Immature natural killer cell (primary cell): Measurements from ENCODE around the gene MINDY3. TPM values are rescaled to one million over a fixed set of nuclear protein-coding genes. Genes with fewer than 3 reads are reported as not detected.
"Not testable (repeated sequence)": the region's sequence is repeated elsewhere in the genome, so short reads cannot be mapped to it uniquely, and the experiment has no call there.

ENCODE experiments used
- DNase-seq, 3 donors: peaks; one replicate each; pipeline ENCODE4 v3.0.0; 2022; ENCODE audit warnings: mixed read lengths in 1 of 3
- H3K27ac Mint-ChIP-seq, 6 donors: one replicate each; pipeline ENCODE4 v1.8.0; 2020; ENCODE audit warnings: mixed read lengths in 6 of 6, mild to moderate bottlenecking in 5 of 6, inconsistent platforms in 4 of 6, moderate library complexity in 3 of 6
- H3K27me3 Mint-ChIP-seq, 3 donors: one replicate each; pipeline ENCODE4 v1.8.0; 2020 to 2021; ENCODE audit warnings: low read depth in 3 of 3, mild to moderate bottlenecking in 3 of 3, mixed read lengths in 3 of 3, moderate library complexity in 3 of 3, inconsistent platforms in 1 of 3
- H3K36me3 Mint-ChIP-seq, 3 donors: one replicate each; pipeline ENCODE4 v1.8.0; 2020; ENCODE audit warnings: mixed read lengths in 3 of 3, inconsistent platforms in 2 of 3, mild to moderate bottlenecking in 2 of 3
- H3K4me1 Mint-ChIP-seq, 2 donors: one replicate each; pipeline ENCODE4 v1.8.0; 2020; ENCODE audit warnings: inconsistent platforms in 2 of 2, mild to moderate bottlenecking in 2 of 2, mixed read lengths in 2 of 2, moderate library complexity in 1 of 2
- H3K4me3 Mint-ChIP-seq, 5 donors: one replicate each; pipeline ENCODE4 v1.8.0; 2020; ENCODE audit warnings: mild to moderate bottlenecking in 5 of 5, mixed read lengths in 5 of 5, inconsistent platforms in 3 of 5, moderate library complexity in 3 of 5
- H3K9me3 Mint-ChIP-seq, 6 donors: one replicate each; pipeline ENCODE4 v1.8.0; 2020; ENCODE audit warnings: mild to moderate bottlenecking in 6 of 6, mixed read lengths in 6 of 6, inconsistent platforms in 4 of 6, moderate library complexity in 3 of 6
- polyA plus RNA-seq, 3 donors: library from polyadenylated mRNA; unstranded; fragments of 300-500 nt; fragmentation: Illumina TruSeq; gene quantifications; one replicate each; pipeline ENCODE4 v1.2.3, GENCODE V29; 2021

Gene MINDY3
- polyA plus RNA-seq, 3 donors from 2014 or later = 1.7 to 6.6 (median 5.0) TPM

GRCh38 chr10:15774534-15774933, 85.8 kb downstream of the MINDY3 start:
- not testable (repeated sequence) for H3K9me3 Mint-ChIP-seq, H3K27me3 Mint-ChIP-seq, H3K27ac Mint-ChIP-seq, DNase-seq, H3K4me3 Mint-ChIP-seq
- Mint-ChIP-seq H3K4me1 (peaks cover 4 to 16% of the 10 kb centered on the region in 2 donors), H3K36me3 (peaks cover 56 to 62% (median 61%) of the 10 kb centered on the region in 3 donors)

- Mint-ChIP-seq H3K4me3 (no peak overlapping the region), H3K27ac (no peak overlapping the region), H3K36me3 (peaks cover 12 to 27% (median 17%) of the 10 kb centered on the region in 3 donors), H3K27me3 (peaks cover 0 to 3% (median 3%) of the 10 kb centered on the region in 3 donors), H3K9me3 (peaks cover 0 to 4% (median 1%) of the 10 kb centered on the region in 6 donors), H3K4me1 (peaks cover 13 to 15% of the 10 kb centered on the region in 2 donors)
- DNase-seq = no peak
Observed at GRCh38 chr10:15764892-15765454, 95.3 kb downstream of the MINDY3 start.

GRCh38 chr10:15763006-15763405, 97.3 kb downstream of the MINDY3 start:
- no peak overlapping the region for H3K4me3 Mint-ChIP-seq
- peaks cover 0 to 4% (median 1%) of the 10 kb centered on the region in 6 donors for H3K9me3 Mint-ChIP-seq
- H3K36me3 Mint-ChIP-seq = peaks cover 0 to 10% (median 4%) of the 10 kb centered on the region in 3 donors
- peaks cover 3 to 6% (median 5%) of the 10 kb centered on the region in 3 donors for H3K27me3 Mint-ChIP-seq
- no peak overlapping the region for H3K27ac Mint-ChIP-seq
- no peak for DNase-seq
- no peaks in the 10 kb centered on the region for H3K4me1 Mint-ChIP-seq

- not testable (repeated sequence) for H3K36me3 Mint-ChIP-seq, H3K9me3 Mint-ChIP-seq, DNase-seq, H3K4me3 Mint-ChIP-seq, H3K27ac Mint-ChIP-seq, H3K4me1 Mint-ChIP-seq, H3K27me3 Mint-ChIP-seq
Observed at GRCh38 chr10:15762239-15762638, 98.1 kb downstream of the MINDY3 start.

GRCh38 chr10:15761224-15761623, 99.1 kb downstream of the MINDY3 start:
- not testable (repeated sequence) for H3K27ac Mint-ChIP-seq, H3K9me3 Mint-ChIP-seq, H3K27me3 Mint-ChIP-seq, H3K36me3 Mint-ChIP-seq, DNase-seq, H3K4me3 Mint-ChIP-seq, H3K4me1 Mint-ChIP-seq

- peaks cover 0 to 6% (median 4%) of the 10 kb centered on the region in 3 donors for H3K36me3 Mint-ChIP-seq
Observed at GRCh38 chr10:15760681-15761080, 99.6 kb downstream of the MINDY3 start.

GRCh38 chr10:15759265-15759664, 101.0 kb downstream of the MINDY3 start:
- peaks cover 0 to 4% (median 0%) of the 10 kb centered on the region in 6 donors for H3K9me3 Mint-ChIP-seq
- peaks cover 2 to 7% (median 4%) of the 10 kb centered on the region in 3 donors for H3K27me3 Mint-ChIP-seq
- H3K36me3 Mint-ChIP-seq = peaks cover 0 to 1% (median 0%) of the 10 kb centered on the region in 3 donors
- H3K4me3 Mint-ChIP-seq = no peak overlapping the region
- DNase-seq = no peak
- H3K27ac Mint-ChIP-seq = no peak overlapping the region
- H3K4me1 Mint-ChIP-seq = no peaks in the 10 kb centered on the region

More at GRCh38 chr10:15760681-15761080, 99.6 kb downstream of the MINDY3 start:
- Mint-ChIP-seq H3K27me3 (peaks cover 4 to 7% (median 6%) of the 10 kb centered on the region in 3 donors), H3K4me1 (no peaks in the 10 kb centered on the region), H3K9me3 (peaks cover 0 to 4% (median 0%) of the 10 kb centered on the region in 6 donors), H3K4me3 (no peak overlapping the region), H3K27ac (no peak overlapping the region)
- DNase-seq = no peak

- Mint-ChIP-seq H3K9me3 (peaks cover 0 to 4% (median 0%) of the 10 kb centered on the region in 6 donors), H3K36me3 (no peaks in the 10 kb centered on the region), H3K4me1 (no peaks in the 10 kb centered on the region), H3K4me3 (no peak overlapping the region), H3K27me3 (peaks cover 2 to 7% (median 4%) of the 10 kb centered on the region in 3 donors), H3K27ac (no peak overlapping the region)
- DNase-seq = no peak
Observed at GRCh38 chr10:15758618-15759017, 101.7 kb downstream of the MINDY3 start.

- H3K4me1 Mint-ChIP-seq = no peaks in the 10 kb centered on the region
- H3K4me3 Mint-ChIP-seq = no peak overlapping the region
- DNase-seq = no peak
- no peaks in the 10 kb centered on the region for H3K36me3 Mint-ChIP-seq
- no peak overlapping the region for H3K27ac Mint-ChIP-seq
- no peaks in the 10 kb centered on the region for H3K9me3 Mint-ChIP-seq
- peaks cover 2 to 10% (median 6%) of the 10 kb centered on the region in 3 donors for H3K27me3 Mint-ChIP-seq
Observed at GRCh38 chr10:15754937-15755336, 105.4 kb downstream of the MINDY3 start.

GRCh38 chr10:15751046-15751445, 109.3 kb downstream of the MINDY3 start:
- H3K27me3 Mint-ChIP-seq = peaks cover 4 to 15% (median 6%) of the 10 kb centered on the region in 3 donors
- no peaks in the 10 kb centered on the region for H3K4me1 Mint-ChIP-seq
- H3K36me3 Mint-ChIP-seq = no peaks in the 10 kb centered on the region
- no peak overlapping the region for H3K27ac Mint-ChIP-seq
- DNase-seq = no peak
- H3K4me3 Mint-ChIP-seq = no peak overlapping the region
- H3K9me3 Mint-ChIP-seq = no peaks in the 10 kb centered on the region

- no peak for DNase-seq
- Mint-ChIP-seq H3K27ac (no peak overlapping the region), H3K4me3 (no peak overlapping the region), H3K36me3 (no peaks in the 10 kb centered on the region), H3K27me3 (peaks cover 4 to 15% (median 8%) of the 10 kb centered on the region in 3 donors), H3K9me3 (peaks cover 0 to 3% (median 0%) of the 10 kb centered on the region in 6 donors), H3K4me1 (no peaks in the 10 kb centered on the region)
Observed at GRCh38 chr10:15748126-15748525, 112.2 kb downstream of the MINDY3 start.

GRCh38 chr10:15747632-15748031, 112.7 kb downstream of the MINDY3 start:
- Mint-ChIP-seq H3K4me3 (no peak overlapping the region), H3K27me3 (peaks cover 4 to 15% (median 8%) of the 10 kb centered on the region in 3 donors)

GRCh38 chr10:15745751-15746150, 114.6 kb downstream of the MINDY3 start:
- H3K36me3 Mint-ChIP-seq = no peaks in the 10 kb centered on the region
- H3K4me3 Mint-ChIP-seq = no peak overlapping the region
- no peak for DNase-seq
- no peaks in the 10 kb centered on the region for H3K4me1 Mint-ChIP-seq
- peaks cover 4 to 17% (median 8%) of the 10 kb centered on the region in 3 donors for H3K27me3 Mint-ChIP-seq
- H3K27ac Mint-ChIP-seq = no peak overlapping the region
- peaks cover 0 to 3% (median 0%) of the 10 kb centered on the region in 6 donors for H3K9me3 Mint-ChIP-seq

More at GRCh38 chr10:15747632-15748031, 112.7 kb downstream of the MINDY3 start:
- no peaks in the 10 kb centered on the region for H3K36me3 Mint-ChIP-seq
- H3K4me1 Mint-ChIP-seq = no peaks in the 10 kb centered on the region
- no peak for DNase-seq
- no peak overlapping the region for H3K27ac Mint-ChIP-seq
- H3K9me3 Mint-ChIP-seq = peaks cover 0 to 3% (median 0%) of the 10 kb centered on the region in 6 donors

GRCh38 chr10:15744217-15744865, 116.0 kb downstream of the MINDY3 start:
- no peaks in the 10 kb centered on the region for H3K4me1 Mint-ChIP-seq
- H3K9me3 Mint-ChIP-seq = peaks cover 0 to 3% (median 0%) of the 10 kb centered on the region in 6 donors
- no peak overlapping the region for H3K4me3 Mint-ChIP-seq
- no peak overlapping the region for H3K27ac Mint-ChIP-seq
- H3K36me3 Mint-ChIP-seq = no peaks in the 10 kb centered on the region
- DNase-seq = no peak
- H3K27me3 Mint-ChIP-seq = peaks cover 1 to 14% (median 8%) of the 10 kb centered on the region in 3 donors
